ENCODE data around the gene UVSSA.

Gene UVSSA

DNA sequence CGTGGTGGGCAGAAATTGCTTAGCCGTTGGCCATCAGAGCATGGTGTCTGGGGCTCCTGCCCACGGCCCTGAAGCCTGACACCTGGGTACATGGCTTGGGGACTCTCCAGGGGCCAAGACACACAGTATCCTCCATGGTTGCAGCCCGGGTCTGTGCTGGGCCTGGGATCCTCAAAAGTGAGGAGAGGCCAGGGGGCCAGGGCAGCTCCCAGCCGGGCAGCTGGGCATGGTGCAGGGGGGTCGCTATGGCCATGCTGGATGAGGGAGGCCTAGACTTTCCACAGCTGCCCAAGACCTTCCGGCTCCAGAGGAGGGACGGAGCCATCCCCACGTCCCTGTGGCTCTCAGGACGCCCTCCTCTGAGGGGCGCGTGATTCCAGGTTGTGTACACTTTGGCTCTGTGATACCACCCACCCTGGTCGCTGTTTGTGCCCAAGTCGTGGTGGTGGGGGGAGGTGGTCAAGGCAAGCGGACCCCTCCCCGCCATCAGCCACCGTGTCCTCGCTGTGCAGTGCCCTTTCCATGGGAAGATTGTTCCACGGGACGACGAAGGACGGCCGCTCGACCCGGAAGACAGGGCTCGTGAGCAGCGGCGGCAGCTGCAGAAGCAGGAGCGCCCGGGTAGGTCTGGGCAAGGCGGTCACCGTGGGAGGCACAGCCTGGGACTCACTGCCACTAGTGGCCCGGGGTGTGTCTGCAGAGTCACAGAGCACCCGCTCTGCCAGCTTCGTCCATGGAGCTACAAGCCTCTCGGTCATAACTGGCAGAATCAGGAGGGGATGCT is 33.6 kb downstream of the UVSSA start:
- Histone ChIP-seq H3K27me3 (ENCODE audit: insufficient read depth, low read depth) (no peaks in the 10 kb centered on the region), H3K79me2 (ENCODE audit: insufficient read depth, low read depth) (no peaks in the 10 kb centered on the region)

DNA sequence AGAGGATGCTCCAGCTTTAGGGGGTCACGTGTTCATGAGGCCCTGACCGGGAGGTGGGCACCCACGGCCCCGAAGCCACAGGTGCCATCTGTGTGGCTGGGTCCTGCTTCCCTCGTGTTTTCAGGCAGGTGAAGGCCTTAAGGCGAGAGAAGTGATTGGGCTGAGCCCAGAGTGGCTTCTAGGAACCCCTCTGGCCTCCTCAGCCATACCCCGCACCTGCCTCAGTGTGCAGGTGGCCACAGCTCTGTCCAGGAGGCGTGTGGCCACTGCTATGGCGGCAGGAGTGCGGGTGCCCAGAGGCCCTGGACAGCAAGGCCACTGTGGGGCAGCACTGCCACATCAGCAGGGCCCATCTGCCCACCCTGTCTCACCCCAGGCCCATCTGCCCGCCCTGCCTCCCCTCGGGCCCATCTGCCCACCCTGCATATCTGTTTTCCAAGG is 34.2 kb downstream of the UVSSA start:
- TF ChIP-seq, protein P1, sequence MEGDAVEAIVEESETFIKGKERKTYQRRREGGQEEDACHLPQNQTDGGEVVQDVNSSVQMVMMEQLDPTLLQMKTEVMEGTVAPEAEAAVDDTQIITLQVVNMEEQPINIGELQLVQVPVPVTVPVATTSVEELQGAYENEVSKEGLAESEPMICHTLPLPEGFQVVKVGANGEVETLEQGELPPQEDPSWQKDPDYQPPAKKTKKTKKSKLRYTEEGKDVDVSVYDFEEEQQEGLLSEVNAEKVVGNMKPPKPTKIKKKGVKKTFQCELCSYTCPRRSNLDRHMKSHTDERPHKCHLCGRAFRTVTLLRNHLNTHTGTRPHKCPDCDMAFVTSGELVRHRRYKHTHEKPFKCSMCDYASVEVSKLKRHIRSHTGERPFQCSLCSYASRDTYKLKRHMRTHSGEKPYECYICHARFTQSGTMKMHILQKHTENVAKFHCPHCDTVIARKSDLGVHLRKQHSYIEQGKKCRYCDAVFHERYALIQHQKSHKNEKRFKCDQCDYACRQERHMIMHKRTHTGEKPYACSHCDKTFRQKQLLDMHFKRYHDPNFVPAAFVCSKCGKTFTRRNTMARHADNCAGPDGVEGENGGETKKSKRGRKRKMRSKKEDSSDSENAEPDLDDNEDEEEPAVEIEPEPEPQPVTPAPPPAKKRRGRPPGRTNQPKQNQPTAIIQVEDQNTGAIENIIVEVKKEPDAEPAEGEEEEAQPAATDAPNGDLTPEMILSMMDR (conservative IDR thresholded peaks at IDR 0.05; ENCODE audit: low read depth, low read length): no peak
- H3K9ac ChIP-seq: no peak overlapping the region
- H3K4me3 ChIP-seq (IDR thresholded peaks at IDR 0.05; ENCODE audit: insufficient read depth, low read depth, low read length): no peak overlapping the region
- no peak overlapping the region for H2AFZ ChIP-seq (ENCODE audit: low read depth)
- H3K4me1 ChIP-seq (ENCODE audit: low read depth, poor library complexity, severe bottlenecking): no peaks in the 10 kb centered on the region
- H3K27ac ChIP-seq: no peak overlapping the region
- H3K79me2 ChIP-seq (ENCODE audit: insufficient read depth, low read depth): no peaks in the 10 kb centered on the region
- H4K20me1 ChIP-seq (ENCODE audit: insufficient read depth): no peaks in the 10 kb centered on the region
- no peaks in the 10 kb centered on the region for H3K27me3 ChIP-seq (ENCODE audit: insufficient read depth, low read depth)
- H3K4me2 ChIP-seq: no peak overlapping the region
- H3K36me3 ChIP-seq (ENCODE audit: insufficient read depth): no peaks in the 10 kb centered on the region

More for the DNA sequence above, 33.6 kb downstream of the UVSSA start:
- H3K4me1 ChIP-seq (ENCODE audit: low read depth, poor library complexity, severe bottlenecking): no peaks in the 10 kb centered on the region
- no peaks in the 10 kb centered on the region for H3K36me3 ChIP-seq (ENCODE audit: insufficient read depth)
- no peak overlapping the region for H3K4me2 ChIP-seq
- no peak overlapping the region for H3K9ac ChIP-seq
- no peaks in the 10 kb centered on the region for H4K20me1 ChIP-seq (ENCODE audit: insufficient read depth)
- TF ChIP-seq, protein P1 (conservative IDR thresholded peaks at IDR 0.05; ENCODE audit: low read depth, low read length): no peak
- H3K27ac ChIP-seq: no peak overlapping the region
- no peak overlapping the region for H3K4me3 ChIP-seq (IDR thresholded peaks at IDR 0.05; ENCODE audit: insufficient read depth, low read depth, low read length)
- no peak overlapping the region for H2AFZ ChIP-seq (ENCODE audit: low read depth)

- Histone ChIP-seq H2AFZ (ENCODE audit: low read depth) (no peak overlapping the region), H3K4me1 (ENCODE audit: low read depth, poor library complexity, severe bottlenecking) (no peaks in the 10 kb centered on the region), H3K4me3 (IDR thresholded peaks at IDR 0.05; ENCODE audit: insufficient read depth, low read depth, low read length) (no peak overlapping the region), H3K27me3 (ENCODE audit: insufficient read depth, low read depth) (no peaks in the 10 kb centered on the region), H3K27ac (no peak overlapping the region), H3K36me3 (ENCODE audit: insufficient read depth) (no peaks in the 10 kb centered on the region), H3K79me2 (ENCODE audit: insufficient read depth, low read depth) (no peaks in the 10 kb centered on the region), H3K4me2 (no peak overlapping the region), H4K20me1 (ENCODE audit: insufficient read depth) (no peaks in the 10 kb centered on the region), H3K9ac (no peak overlapping the region)
- TF ChIP-seq, protein P1 (conservative IDR thresholded peaks at IDR 0.05; ENCODE audit: low read depth, low read length): no peak
These were observed 35.0 kb downstream of the UVSSA start for GRCh38 chr4:1381944-1382541.

DNA sequence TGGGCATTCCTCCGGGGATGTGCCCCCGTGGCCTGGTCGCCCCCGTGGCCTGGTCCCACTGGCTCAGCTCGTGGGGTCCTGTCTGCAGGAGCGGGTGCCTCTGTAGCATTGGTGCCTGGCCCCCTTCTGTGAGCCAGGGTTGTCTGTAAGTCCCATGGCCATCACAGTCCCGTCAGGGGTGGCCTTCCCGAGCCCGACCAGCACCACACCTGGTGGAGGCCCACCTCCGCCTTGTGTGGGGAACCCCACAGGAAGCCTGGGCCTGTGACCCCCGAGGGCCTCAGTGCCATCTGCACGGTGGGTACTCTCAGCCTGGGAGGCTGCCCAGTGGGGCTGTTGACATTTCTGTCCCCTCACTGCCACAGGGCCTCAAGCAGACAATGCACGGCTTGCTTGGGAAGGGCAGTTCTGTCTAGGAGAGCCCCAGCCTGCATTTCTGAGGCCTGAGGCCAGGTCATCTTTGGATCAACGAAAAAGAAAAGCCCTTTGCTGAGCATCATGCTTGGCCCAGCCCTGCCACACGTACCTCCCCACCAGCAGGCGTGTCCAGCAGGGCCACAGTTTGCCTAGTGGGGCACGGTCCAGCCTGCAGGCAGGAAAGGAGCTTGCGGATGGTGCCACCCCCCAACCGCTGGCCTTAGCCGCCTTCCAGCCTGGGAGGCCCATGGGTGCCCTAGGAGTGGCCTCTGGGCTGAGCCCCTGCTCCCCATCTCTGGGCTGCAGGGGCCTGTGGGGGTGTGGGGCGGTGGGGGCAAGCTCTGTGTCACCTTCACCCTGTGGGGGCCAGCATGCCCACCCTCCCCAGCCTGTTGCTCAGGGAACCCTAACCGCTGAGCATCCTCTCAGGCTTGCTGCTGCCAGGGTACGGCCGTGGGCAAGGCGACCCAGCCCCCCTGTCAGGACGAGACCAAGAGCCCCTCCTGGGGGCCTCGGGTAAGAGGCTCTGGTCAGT is 36.0 kb downstream of the UVSSA start:
- no peak overlapping the region for H3K4me2 ChIP-seq
- H3K27ac ChIP-seq: no peak overlapping the region
- H3K4me3 ChIP-seq (IDR thresholded peaks at IDR 0.05; ENCODE audit: insufficient read depth, low read depth, low read length): no peak overlapping the region
- no peak overlapping the region for H2AFZ ChIP-seq (ENCODE audit: low read depth)
- H3K27me3 ChIP-seq (ENCODE audit: insufficient read depth, low read depth): no peaks in the 10 kb centered on the region
- H3K36me3 ChIP-seq (ENCODE audit: insufficient read depth): no peaks in the 10 kb centered on the region
- H3K4me1 ChIP-seq (ENCODE audit: low read depth, poor library complexity, severe bottlenecking): no peaks in the 10 kb centered on the region
- no peak overlapping the region for H3K9ac ChIP-seq
- TF ChIP-seq, protein P1 (conservative IDR thresholded peaks at IDR 0.05; ENCODE audit: low read depth, low read length): no peak
- H4K20me1 ChIP-seq (ENCODE audit: insufficient read depth): no peaks in the 10 kb centered on the region
- H3K79me2 ChIP-seq (ENCODE audit: insufficient read depth, low read depth): no peaks in the 10 kb centered on the region

Data from KMS-11 (cell line).